Testis (tissue), 2 donors: ENCODE data around the gene ELFN2.

Experiments
- CTCF ChIP-seq, 3 experiments: fragments of 450-650 bp in 2 of 3; fragments of 200-600 bp in 1 of 3; sonication (generic) in 1 of 3; IDR thresholded peaks; one replicate each; pipeline ENCODE4 v1.5.1; 2016 to 2019; ENCODE audit warnings: antibody characterized with exemption in 3 of 3, mild to moderate bottlenecking in 2 of 3, moderate library complexity in 1 of 3
- POLR2A ChIP-seq: fragments of 450-650 bp; IDR thresholded peaks from one replicate; pipeline ENCODE4 v1.6.1; 2017; ENCODE audit warnings: antibody characterized with exemption, mild to moderate bottlenecking, moderate library complexity

GRCh38 chr22:37451218-37451617, 23.9 kb upstream of the ELFN2 start:
- TF ChIP-seq CTCF (IDR thresholded peaks at IDR 0.05) (no peak), POLR2A (no peak)
